ENCODE results near the gene NF1.
A peak's percentile ranks its signal among the peaks of the same experiment; 100 is the strongest.
"Not testable (repeated sequence)": the region's sequence is repeated elsewhere in the genome, so short reads cannot be mapped to it uniquely, and the experiment has no call there.

The NF1 gene

DNA sequence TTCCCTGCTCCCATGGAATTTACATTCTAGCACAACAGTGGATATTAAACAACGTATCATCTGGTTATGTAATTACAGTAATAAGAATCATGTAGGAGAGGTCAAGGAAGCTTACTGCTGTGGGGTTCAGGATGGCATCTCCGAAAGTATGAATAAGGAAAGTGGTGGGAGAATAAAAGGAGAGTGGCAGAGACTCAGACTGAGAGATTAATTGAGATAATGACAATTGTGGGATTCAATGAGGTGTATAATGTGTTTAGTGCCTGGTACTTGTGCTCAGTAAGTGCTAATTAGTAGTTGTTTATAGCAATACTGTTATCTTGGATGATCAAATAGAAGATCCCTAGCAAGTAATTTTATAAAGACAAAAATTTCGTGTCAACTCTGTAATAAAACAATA is 45.3 kb downstream of the NF1 start:
- Mint-ChIP-seq H3K4me3 (no peak overlapping the region), H3K9me3 (no peaks in the 10 kb centered on the region), H3K27ac (no peak overlapping the region), H3K27me3 (no peaks in the 10 kb centered on the region), H3K4me1 (no peaks in the 10 kb centered on the region)
- ATAC-seq (no peak), DNase-seq (no peak)

DNA sequence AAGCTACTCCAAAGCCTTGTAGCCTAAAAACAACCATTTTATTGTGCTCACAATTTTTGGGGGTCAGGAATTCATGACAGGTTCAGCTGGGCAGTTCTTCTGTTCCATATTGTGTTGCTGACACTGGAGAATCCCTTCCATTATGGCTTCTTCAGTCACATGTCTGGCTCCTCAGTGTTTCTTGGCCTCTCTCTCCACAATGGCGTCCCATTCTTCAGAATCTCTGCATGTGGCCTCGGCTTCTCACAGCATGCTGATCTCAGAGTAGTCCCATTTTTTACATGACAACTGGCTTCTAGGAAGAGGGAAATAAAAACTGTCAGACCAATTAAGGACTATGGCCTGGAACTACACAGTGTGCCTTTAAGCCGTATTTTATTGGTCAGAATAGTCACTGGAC is 49.7 kb downstream of the NF1 start:
- no peak for ATAC-seq
- Mint-ChIP-seq H3K27me3 (no peaks in the 10 kb centered on the region), H3K4me1 (no peaks in the 10 kb centered on the region), H3K4me3 (no peak overlapping the region), H3K9me3 (no peaks in the 10 kb centered on the region), H3K27ac (no peak overlapping the region)
- no peak for DNase-seq

DNA sequence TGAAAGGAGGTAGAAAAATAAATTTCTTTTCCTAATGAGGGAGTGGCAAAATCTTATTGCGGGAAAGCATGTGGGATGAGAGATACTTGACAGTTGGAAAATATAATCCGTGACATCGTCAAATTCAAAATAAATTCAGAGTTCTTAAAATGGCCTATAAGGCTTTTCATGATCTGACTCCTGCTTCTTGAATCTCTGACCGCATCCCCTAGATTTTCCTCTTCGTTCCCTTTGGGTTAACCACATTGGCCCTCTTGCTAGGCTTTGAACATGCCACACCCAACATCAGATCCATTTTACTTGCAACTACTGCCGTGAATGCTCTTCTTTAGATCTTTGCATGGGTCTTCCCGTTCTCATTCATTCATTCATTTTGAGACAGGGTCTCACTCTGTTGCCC is 50.1 kb downstream of the NF1 start:
- ATAC-seq (no peak), DNase-seq (no peak)
- Mint-ChIP-seq H3K9me3 (no peaks in the 10 kb centered on the region), H3K27me3 (no peaks in the 10 kb centered on the region), H3K4me3 (no peak overlapping the region), H3K27ac (no peak overlapping the region), H3K4me1 (no peaks in the 10 kb centered on the region)

DNA sequence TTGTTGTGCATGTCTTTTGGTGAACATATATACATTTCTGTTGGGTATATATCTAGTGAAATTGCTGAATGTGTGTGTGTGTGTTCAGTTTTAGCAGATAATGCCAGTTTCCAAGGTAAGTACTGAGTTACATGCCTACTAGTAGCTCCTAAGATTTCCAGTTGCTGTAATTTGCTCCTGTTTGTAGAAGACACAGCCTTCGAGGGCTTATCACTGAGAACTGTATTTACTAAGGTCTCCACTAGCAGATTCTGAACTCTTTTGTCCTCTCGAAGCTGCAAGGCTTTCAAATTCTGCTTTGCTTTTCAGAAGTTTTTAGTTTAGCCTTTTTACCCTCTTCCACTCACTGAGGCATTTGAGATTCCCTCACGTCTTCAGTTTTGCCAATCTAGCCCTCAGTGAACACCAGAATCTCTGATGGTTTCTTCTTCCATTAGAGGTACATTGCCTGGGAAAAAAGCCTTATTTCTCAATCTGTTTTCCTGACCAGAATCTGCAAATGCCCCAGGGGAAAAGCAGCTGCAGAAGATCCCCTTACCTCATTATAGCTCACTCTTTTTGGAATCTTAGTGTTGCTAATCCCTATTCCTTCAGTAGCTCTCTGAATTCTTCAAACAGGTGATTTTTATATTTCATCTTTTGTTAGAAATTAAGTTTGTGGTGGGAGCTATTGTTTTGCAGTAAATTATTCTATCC is 52.9 kb downstream of the NF1 start:
- DNase-seq (no peak), ATAC-seq (no peak)
- no peaks in the 10 kb centered on the region for H3K27me3 Mint-ChIP-seq
- H3K27ac Mint-ChIP-seq: no peak overlapping the region
- H3K4me3 Mint-ChIP-seq: no peak overlapping the region
- H3K9me3 Mint-ChIP-seq: no peaks in the 10 kb centered on the region
- no peaks in the 10 kb centered on the region for H3K4me1 Mint-ChIP-seq

DNA sequence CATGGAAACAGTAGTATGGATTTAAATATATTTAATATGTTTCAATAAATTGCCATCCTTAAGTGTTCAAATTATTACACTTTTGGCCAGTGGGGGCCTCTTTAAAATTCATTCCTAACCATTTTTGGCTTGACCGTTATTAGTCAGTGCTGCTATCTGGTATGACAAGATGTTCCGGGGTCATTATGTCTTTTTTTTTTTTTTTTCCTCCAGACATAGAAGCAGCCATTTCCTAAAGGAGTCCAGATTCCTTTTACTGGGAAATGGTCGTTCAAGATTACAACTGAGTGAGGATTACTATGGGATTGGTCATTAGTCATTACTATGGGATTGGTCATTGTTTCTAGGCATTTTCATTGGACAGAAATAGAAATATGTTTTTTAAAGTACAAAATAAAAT is 53.4 kb downstream of the NF1 start:
- H3K4me1 Mint-ChIP-seq: no peaks in the 10 kb centered on the region
- no peaks in the 10 kb centered on the region for H3K9me3 Mint-ChIP-seq
- H3K27me3 Mint-ChIP-seq: no peaks in the 10 kb centered on the region
- no peak overlapping the region for H3K27ac Mint-ChIP-seq
- DNase-seq (no peak), ATAC-seq (no peak)
- no peak overlapping the region for H3K4me3 Mint-ChIP-seq

DNA sequence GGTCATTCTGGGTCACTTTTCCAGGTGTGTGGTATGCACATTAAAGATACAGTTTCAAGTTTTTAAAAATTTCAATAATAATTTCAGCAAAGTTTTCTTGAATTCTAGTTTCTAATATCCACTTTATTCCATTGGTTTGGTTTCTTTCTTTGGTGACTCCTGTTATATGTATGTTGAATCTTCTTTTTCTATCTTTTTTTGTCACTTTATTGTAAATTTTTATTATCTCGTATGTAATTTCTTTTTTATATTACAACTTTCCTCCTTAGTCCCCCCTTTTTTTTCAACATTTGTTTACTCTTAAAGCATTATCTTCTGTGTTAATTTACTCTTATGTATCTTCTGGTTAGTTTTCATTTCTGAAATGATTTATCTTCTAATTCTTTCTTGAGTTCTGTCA is 57.5 kb downstream of the NF1 start:
- no peak for DNase-seq
- ATAC-seq: no peak
- Mint-ChIP-seq H3K9me3 (no peaks in the 10 kb centered on the region), H3K4me3 (no peak overlapping the region), H3K27me3 (no peaks in the 10 kb centered on the region), H3K27ac (no peak overlapping the region), H3K4me1 (no peaks in the 10 kb centered on the region)

DNA sequence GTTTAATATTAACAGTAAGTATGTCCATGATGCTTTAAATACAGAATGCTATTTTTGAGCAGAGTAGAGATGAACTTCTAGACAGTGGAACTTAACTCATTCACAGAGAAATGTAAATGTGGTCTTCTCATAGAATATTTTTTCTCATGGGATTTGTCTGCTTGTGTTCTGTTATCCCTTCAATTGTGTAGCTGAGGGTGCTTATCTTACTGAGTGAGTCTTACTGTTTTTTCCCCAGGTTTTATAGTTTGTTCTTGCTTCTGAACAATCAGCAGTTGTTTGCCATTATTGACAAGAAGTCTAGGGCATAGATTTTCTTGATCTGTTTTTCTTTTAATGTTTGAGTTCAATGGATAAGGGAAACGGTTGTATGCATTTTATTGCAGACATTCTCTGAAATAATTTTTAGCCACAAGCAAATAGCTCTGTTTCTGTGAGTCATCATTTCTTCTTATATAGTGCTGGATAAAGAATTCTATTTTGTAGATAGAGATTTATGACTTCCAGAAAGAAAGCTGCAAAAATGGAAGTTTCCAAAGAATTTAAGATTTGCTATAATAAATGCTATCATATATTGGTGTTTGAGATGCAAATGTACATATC is 60.5 kb downstream of the NF1 start:
- H3K9me3 Mint-ChIP-seq: no peaks in the 10 kb centered on the region
- DNase-seq: no peak
- H3K4me3 Mint-ChIP-seq: no peak overlapping the region
- H3K27me3 Mint-ChIP-seq: no peaks in the 10 kb centered on the region
- no peak overlapping the region for H3K27ac Mint-ChIP-seq
- no peak for ATAC-seq
- H3K4me1 Mint-ChIP-seq: no peaks in the 10 kb centered on the region

DNA sequence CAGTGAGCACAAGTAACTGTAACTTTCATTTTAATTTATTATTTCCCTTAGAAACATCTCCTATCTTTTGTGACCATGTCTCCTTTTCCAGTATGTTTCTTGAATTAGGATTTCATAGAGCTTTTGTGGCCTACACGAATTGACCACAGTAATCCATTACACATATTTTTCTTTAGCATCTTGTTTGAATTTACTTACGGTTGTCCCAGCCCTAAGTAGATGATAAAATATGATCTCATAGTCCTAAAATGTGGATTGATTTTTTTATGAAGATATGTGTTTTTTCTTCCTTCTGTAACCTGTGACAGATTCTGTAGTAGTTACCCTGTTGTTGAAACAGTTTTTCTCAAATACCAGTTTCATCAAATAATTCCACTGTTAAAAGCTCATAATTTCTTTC is 61.5 kb downstream of the NF1 start:
- DNase-seq (no peak), ATAC-seq (no peak)
- Mint-ChIP-seq H3K9me3 (no peaks in the 10 kb centered on the region), H3K4me3 (no peak overlapping the region), H3K4me1 (no peaks in the 10 kb centered on the region), H3K27me3 (no peaks in the 10 kb centered on the region), H3K27ac (peak overlapping the region in 1 of 2 donors; percentile 20)

DNA sequence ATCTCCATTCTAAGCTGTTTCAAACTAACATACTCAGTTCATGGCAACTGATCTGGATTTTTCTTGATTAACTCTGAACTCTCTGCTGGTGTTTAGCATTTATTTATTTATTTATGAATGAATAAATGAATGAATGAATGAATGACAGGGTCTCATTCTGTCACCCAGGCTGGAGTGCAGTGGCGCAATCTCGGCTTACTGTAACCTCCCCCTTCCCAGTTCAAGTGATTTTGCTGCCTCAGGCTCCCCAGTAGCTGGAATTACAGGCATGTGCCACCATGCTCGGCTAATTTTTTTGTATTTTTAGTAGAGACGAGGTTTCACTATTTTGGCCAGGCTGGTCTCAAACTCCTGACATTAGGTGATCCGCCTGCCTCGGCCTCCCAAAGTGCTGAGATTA is 62.1 kb downstream of the NF1 start:
- not testable (repeated sequence) for H3K9me3 Mint-ChIP-seq, H3K27me3 Mint-ChIP-seq, H3K4me1 Mint-ChIP-seq, DNase-seq, H3K4me3 Mint-ChIP-seq, ATAC-seq, H3K27ac Mint-ChIP-seq

DNA sequence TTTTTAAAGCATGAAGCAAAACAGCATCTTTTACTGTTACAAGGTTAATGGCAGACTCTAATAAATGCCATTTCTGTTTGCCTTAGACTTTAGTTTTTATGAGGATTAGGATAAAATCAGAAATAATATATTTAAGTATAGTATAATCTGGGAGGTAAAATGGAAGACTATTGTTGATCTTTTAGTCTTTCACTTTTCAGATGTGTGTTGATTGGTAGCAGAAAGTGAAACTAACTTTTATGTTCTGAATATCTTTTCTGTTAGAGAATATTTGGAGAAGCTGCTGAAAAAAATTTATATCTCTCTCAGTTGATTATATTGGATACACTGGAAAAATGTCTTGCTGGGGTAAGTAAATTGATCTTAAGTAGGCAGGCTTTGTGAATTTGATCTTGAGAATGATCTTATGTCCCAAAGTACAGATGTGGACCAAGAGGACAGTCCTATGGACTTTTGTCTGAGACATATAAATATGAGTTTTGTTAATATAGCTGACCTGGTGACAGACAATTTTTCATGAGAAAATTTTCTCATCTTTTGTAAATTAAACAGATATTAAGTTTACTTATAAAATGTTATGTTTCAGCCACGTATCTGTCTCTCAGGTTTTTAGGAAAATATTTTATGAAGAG is 64.1 kb downstream of the NF1 start:
- H3K4me1 Mint-ChIP-seq: no peaks in the 10 kb centered on the region
- no peaks in the 10 kb centered on the region for H3K9me3 Mint-ChIP-seq
- H3K27ac Mint-ChIP-seq: peak overlapping the region; percentile 25 to 50
- ATAC-seq (no peak), DNase-seq (no peak)
- peak overlapping the region; percentile 31 to 63 for H3K4me3 Mint-ChIP-seq
- no peaks in the 10 kb centered on the region for H3K27me3 Mint-ChIP-seq

DNA sequence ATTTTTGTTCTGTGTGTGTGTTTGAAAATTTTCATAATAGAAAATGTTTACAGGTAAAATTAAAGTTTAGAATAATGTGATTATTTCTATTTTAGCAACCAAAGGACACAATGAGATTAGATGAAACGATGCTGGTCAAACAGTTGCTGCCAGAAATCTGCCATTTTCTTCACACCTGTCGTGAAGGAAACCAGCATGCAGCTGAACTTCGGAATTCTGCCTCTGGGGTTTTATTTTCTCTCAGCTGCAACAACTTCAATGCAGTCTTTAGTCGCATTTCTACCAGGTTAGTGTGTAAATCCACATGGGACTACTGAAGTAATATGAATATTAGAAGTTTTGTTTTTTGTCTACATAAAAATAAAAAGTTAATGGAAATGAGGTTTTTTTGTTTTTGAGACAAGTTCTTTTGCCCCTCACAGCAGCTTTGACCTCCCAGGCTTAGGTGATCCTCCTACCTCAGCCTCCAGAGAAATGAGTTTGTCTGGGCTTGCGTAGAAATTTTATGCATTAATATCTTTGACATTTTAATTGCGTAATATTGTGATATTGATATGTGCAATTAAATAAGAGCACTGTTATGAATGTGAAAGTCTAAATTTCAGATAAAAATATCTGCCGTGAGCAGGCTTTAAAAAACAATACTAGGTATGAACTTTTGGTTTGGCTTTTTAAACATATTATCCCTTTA is 68.5 kb downstream of the NF1 start:
- Mint-ChIP-seq H3K4me3 (no peak overlapping the region), H3K27me3 (no peaks in the 10 kb centered on the region), H3K4me1 (no peaks in the 10 kb centered on the region), H3K27ac (no peak overlapping the region), H3K9me3 (no peaks in the 10 kb centered on the region)
- DNase-seq: no peak
- no peak for ATAC-seq

DNA sequence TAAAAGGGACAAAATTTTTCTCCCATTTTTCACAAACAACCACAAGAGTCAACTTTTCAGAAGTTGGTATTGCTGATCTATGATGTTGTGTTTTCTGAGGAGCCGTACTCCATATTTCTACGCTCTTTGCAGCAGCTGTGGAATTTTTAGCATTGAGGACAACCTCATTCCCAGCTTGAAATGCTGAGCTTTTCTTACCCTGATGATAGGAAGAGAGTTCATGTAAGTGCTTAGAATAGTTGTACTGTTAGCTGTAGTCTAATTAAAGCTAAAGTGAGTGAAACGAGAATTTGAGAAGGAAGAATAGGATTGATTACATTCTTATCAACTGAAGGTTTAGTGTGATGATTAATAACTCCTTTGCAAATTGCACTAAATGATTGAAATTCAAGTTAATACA is 72.3 kb downstream of the NF1 start:
- Mint-ChIP-seq H3K27ac (no peak overlapping the region), H3K4me3 (no peak overlapping the region), H3K4me1 (no peaks in the 10 kb centered on the region), H3K9me3 (no peaks in the 10 kb centered on the region), H3K27me3 (no peaks in the 10 kb centered on the region)
- no peak for ATAC-seq
- no peak for DNase-seq

DNA sequence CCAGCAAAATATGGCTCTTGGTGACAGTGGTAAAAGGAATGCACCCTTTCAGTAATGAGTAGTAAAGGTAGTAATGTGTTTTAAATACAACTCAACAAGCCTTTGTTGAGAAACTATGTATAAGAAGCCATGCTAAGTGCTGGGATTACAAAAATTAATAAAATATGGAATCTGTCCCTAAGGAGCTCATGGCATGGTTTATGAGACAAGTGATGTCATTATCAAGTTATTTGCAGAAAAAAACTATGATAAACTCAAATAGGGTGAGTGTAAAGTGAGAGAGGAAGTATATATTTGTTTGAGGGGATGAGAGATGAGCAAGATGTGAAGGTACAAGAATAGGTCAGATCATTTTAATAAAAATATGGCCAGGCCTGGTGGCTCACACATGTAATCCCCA is 76.9 kb downstream of the NF1 start:
- Mint-ChIP-seq H3K4me1 (no peaks in the 10 kb centered on the region), H3K4me3 (no peak overlapping the region), H3K9me3 (no peaks in the 10 kb centered on the region), H3K27ac (peak overlapping the region in 1 of 2 donors; percentile 70), H3K27me3 (no peaks in the 10 kb centered on the region)
- DNase-seq: no peak
- ATAC-seq: no peak

DNA sequence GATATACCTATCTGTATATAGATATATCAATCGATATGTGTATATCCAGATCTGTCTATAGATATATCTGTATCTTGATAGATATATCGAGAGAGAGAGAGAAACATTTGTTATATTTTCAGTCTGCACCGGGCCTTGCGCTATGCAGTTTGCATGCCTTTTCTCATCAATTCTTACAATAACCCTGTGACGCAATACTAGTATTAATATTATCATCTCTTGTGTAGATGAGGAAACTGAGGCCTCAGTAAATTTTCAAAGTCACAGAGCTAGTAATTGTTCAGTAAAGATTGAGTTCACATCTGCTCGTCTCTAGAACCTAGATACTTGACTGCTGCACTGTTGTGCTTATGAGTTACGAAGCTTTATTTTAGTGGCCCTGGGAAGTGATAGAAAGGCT is 77.6 kb downstream of the NF1 start:
- no peaks in the 10 kb centered on the region for H3K27me3 Mint-ChIP-seq
- ATAC-seq: no peak

DNA sequence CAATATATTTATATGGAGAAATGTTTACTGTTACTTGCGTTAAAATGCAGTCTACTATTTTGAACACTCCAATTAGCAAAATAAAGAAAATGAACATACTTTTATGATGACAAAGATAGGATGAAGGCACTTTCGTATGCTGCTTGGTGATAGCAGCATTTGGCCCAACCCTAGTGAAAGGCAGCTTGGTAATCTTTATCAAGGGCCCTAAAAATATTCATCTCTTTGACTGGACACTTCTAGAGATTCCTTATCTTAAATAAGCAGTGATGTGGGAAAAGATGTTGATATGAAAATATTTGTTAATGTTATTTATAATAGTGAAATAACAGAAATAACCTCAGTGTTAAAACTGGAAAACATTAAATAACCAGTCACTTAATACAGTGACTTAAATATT is 79.4 kb downstream of the NF1 start:
- Mint-ChIP-seq H3K27me3 (no peaks in the 10 kb centered on the region), H3K4me1 (no peaks in the 10 kb centered on the region), H3K9me3 (peaks cover 5 to 7% of the 10 kb centered on the region in 2 donors), H3K4me3 (no peak overlapping the region), H3K27ac (no peak overlapping the region)
- DNase-seq (no peak), ATAC-seq (no peak)

More for the DNA sequence above, 77.6 kb downstream of the NF1 start:
- H3K4me1 Mint-ChIP-seq: no peaks in the 10 kb centered on the region
- H3K9me3 Mint-ChIP-seq: peaks cover 1 to 2% of the 10 kb centered on the region in 2 donors
- H3K4me3 Mint-ChIP-seq: no peak overlapping the region
- no peak for DNase-seq
- H3K27ac Mint-ChIP-seq: no peak overlapping the region

DNA sequence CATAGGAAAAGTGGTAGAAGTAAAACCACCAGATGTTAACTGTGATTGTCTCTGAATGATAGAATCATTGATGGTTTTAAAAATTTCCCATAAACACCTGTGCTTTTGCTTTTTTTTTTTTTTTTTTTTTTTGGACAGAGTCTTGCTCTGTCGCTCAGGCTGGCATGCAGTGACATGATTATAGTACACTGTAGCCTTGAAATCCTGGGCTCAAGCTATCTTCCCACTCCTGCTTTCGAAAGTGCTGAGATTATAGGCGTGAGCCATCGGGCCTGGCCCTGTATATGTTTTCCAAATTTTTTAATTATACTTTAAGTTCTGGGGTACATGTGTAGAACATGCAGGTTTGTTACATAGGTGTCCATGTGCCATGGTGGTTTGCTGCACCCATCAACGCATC is 80.5 kb downstream of the NF1 start:
- Mint-ChIP-seq H3K27me3 (no peaks in the 10 kb centered on the region), H3K27ac (no peak overlapping the region), H3K4me3 (no peak overlapping the region), H3K9me3 (peaks cover 5 to 7% of the 10 kb centered on the region in 2 donors), H3K4me1 (no peaks in the 10 kb centered on the region)
- DNase-seq (no peak), ATAC-seq (no peak)

Data from stimulated activated naive CD8-positive, alpha-beta T cell treated with anti-CD3 and anti-CD28 coated beads, Interleukin-15, amount 100 ng/mL, for 72 hours (primary cell).